DMS 273 (cell line): ENCODE results near the gene EYA2.
"Not testable (repeated sequence)": the region's sequence is repeated elsewhere in the genome, so short reads cannot be mapped to it uniquely, and the experiment has no call there.

ENCODE experiments used
- DNase-seq: peaks from one replicate; lab custom pipeline; 2025; ENCODE audit not compliant: unreplicated experiment; lab: John Stamatoyannopoulos, UW

The EYA2 gene

GRCh38 chr20:47196091-47197081 lies 301.7 kb downstream of the EYA2 start:
- DNase-seq: peak; percentile 85

GRCh38 chr20:47198254-47198671 lies 303.6 kb downstream of the EYA2 start:
- DNase-seq: no peak

- DNase-seq: no peak
Observed at GRCh38 chr20:47198996-47199552, 304.4 kb downstream of the EYA2 start.

- no peak for DNase-seq
Observed at GRCh38 chr20:47201074-47201730, 306.6 kb downstream of the EYA2 start.

- no peak for DNase-seq
Observed at GRCh38 chr20:47202733-47203667, 308.4 kb downstream of the EYA2 start.

- DNase-seq: no peak
Observed at GRCh38 chr20:47204008-47204849, 309.6 kb downstream of the EYA2 start.

- DNase-seq: not testable (repeated sequence)
Observed at GRCh38 chr20:47204850-47205122, 310.1 kb downstream of the EYA2 start.

- DNase-seq: peak; percentile 82
Observed at GRCh38 chr20:47205577-47206123, 311.0 kb downstream of the EYA2 start.

GRCh38 chr20:47206552-47206951 lies 311.9 kb downstream of the EYA2 start:
- not testable (repeated sequence) for DNase-seq

- DNase-seq: no peak
Observed at GRCh38 chr20:47206962-47207641, 312.5 kb downstream of the EYA2 start.

GRCh38 chr20:47208534-47209174 lies 314.0 kb downstream of the EYA2 start:
- DNase-seq: no peak

- DNase-seq: no peak
Observed at GRCh38 chr20:47209982-47210381, 315.3 kb downstream of the EYA2 start.

GRCh38 chr20:47210470-47210869 lies 315.8 kb downstream of the EYA2 start:
- DNase-seq: no peak

GRCh38 chr20:47211036-47211435 lies 316.4 kb downstream of the EYA2 start:
- no peak for DNase-seq

- DNase-seq: no peak
Observed at GRCh38 chr20:47212606-47213207, 318.1 kb downstream of the EYA2 start.

- DNase-seq: no peak
Observed at GRCh38 chr20:47213966-47214365, 319.3 kb downstream of the EYA2 start.

GRCh38 chr20:47215653-47216397 lies 321.2 kb downstream of the EYA2 start:
- no peak for DNase-seq
